ENCODE measurements around the gene LCN15. TPM values are rescaled to one million over a fixed set of nuclear protein-coding genes. Genes with fewer than 3 reads are reported as not detected.

LCN15 gene
- total and polyA plus RNA-seq, 2 of the 13 experiments (the other 11 are each of a cell fraction or from before 2014, with no cell fraction given) = 1.3 to 53.7 TPM

- TF ChIP-seq PAXIP1 (CRISPR knock-in tag; conservative IDR thresholded peaks at IDR 0.05) = 0 out of 2 replicates have a peak, but pooled peaks have one; percentile 28
- no peak for TF ChIP-seq MLXIP (CRISPR knock-in tag; IDR thresholded peaks at IDR 0.05; ENCODE audit: borderline replicate concordance)
- no peak; the same call in 1 of the 2 replicates for TF ChIP-seq TOPORS (CRISPR knock-in tag; IDR thresholded peaks at IDR 0.05)
- TF ChIP-seq SNAPC4 (CRISPR knock-in tag; IDR thresholded peaks at IDR 0.05) = no peak
- TF ChIP-seq NFE2L2 (IDR thresholded peaks at IDR 0.05; ENCODE audit: low read length) = no peak
- TF ChIP-seq ZNF18 (CRISPR knock-in tag; IDR thresholded peaks at IDR 0.05; ENCODE audit: insufficient replicate concordance) = no peak
- no peak for TF ChIP-seq SMAD3 (CRISPR knock-in tag; IDR thresholded peaks at IDR 0.05)
- no peak for TF ChIP-seq SRF (IDR thresholded peaks at IDR 0.05; ENCODE audit: low read depth, low read length)
- TF ChIP-seq NFRKB (IDR thresholded peaks at IDR 0.05) = no peak
Measured at GRCh38 chr9:136807281-136808074, 43.2 kb upstream of the LCN15 start, which contains the start of gene RABL6 (continued).
